Gastrocnemius medialis (tissue), 4 donors: Measurements from ENCODE around the gene NELFB.

ENCODE experiments used
- CTCF ChIP-seq, 5 experiments: fragments of 450-650 bp in 3 of 5; fragments of 200-600 bp in 2 of 5; sonication (generic) in 2 of 5; IDR thresholded peaks in 4 of 5; conservative IDR thresholded peaks in 1 of 5; 1 replicate in 4 of 5; 2 replicates in 1 of 5; pipeline ENCODE4 v1.5.1; 2016 to 2019; ENCODE audit warnings: antibody characterized with exemption in 5 of 5, mild to moderate bottlenecking in 3 of 5, moderate library complexity in 3 of 5
- POLR2A ChIP-seq, 2 donors: fragments of 450-650 bp; IDR thresholded peaks; one replicate each; pipeline ENCODE4 v1.6.1; 2017; ENCODE audit warnings: antibody characterized with exemption in 2 of 2, mild to moderate bottlenecking in 2 of 2, moderate library complexity in 2 of 2

- TF ChIP-seq CTCF (IDR thresholded peaks at IDR 0.05 in 4 of 5, conservative IDR thresholded peaks at IDR 0.05 in 1 of 5) = no peak
- no peak for TF ChIP-seq POLR2A (IDR thresholded peaks at IDR 0.05)
These were observed 55.3 kb downstream of the NELFB start for GRCh38 chr9:137310189-137311052.
